Peyer's patch (tissue), 4 donors: ENCODE results near the gene BTLA.

Experiments
- POLR2A ChIP-seq, 2 donors: fragments of 450-650 bp; IDR thresholded peaks; one replicate each; pipeline ENCODE4 v1.5.1; 2017; ENCODE audit warnings: antibody characterized with exemption in 2 of 2, mild to moderate bottlenecking in 2 of 2, moderate library complexity in 2 of 2
- TF ChIP-seq, protein P1 (sequence below), 6 experiments: fragments of 450-650 bp in 4 of 6; fragments of 200-600 bp in 2 of 6; sonication (generic) in 1 of 6; IDR thresholded peaks; one replicate each; pipeline ENCODE4 v1.5.1; 2017 to 2019; ENCODE audit warnings: antibody characterized with exemption in 6 of 6, mild to moderate bottlenecking in 3 of 6, moderate library complexity in 1 of 6

DNA sequence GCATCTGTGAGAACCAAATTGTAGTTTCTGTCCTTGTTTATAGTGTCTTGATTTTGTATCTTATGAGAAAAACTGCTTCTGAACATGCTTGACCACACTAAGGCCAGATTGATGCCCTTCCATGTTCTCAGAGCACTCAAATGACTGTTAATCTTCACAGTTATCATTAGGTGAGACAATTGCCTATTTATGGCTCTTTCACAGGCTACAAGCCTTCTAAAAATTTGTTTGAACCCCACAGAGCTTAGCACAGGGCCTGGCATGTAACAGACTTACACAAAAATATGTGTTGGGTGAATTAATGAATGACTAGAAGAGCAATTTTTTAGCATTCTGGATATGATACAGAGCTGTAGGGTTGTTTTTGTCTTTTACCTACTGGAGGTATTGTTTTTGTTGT, 43.1 kb downstream of the BTLA start:
- TF ChIP-seq, protein P1, sequence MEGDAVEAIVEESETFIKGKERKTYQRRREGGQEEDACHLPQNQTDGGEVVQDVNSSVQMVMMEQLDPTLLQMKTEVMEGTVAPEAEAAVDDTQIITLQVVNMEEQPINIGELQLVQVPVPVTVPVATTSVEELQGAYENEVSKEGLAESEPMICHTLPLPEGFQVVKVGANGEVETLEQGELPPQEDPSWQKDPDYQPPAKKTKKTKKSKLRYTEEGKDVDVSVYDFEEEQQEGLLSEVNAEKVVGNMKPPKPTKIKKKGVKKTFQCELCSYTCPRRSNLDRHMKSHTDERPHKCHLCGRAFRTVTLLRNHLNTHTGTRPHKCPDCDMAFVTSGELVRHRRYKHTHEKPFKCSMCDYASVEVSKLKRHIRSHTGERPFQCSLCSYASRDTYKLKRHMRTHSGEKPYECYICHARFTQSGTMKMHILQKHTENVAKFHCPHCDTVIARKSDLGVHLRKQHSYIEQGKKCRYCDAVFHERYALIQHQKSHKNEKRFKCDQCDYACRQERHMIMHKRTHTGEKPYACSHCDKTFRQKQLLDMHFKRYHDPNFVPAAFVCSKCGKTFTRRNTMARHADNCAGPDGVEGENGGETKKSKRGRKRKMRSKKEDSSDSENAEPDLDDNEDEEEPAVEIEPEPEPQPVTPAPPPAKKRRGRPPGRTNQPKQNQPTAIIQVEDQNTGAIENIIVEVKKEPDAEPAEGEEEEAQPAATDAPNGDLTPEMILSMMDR (IDR thresholded peaks at IDR 0.05), result no peak
- no peak for TF ChIP-seq POLR2A (IDR thresholded peaks at IDR 0.05)
